ENCODE measurements around the gene CAPN10.

GRCh38 chr2:240637901-240638345, 51.4 kb downstream of the CAPN10 start:
- TF ChIP-seq POLR2A (IDR thresholded peaks at IDR 0.05) (no peak), CTCF (IDR thresholded peaks at IDR 0.05) (no peak)
